ENCODE measurements around the gene NECTIN1.

DNA sequence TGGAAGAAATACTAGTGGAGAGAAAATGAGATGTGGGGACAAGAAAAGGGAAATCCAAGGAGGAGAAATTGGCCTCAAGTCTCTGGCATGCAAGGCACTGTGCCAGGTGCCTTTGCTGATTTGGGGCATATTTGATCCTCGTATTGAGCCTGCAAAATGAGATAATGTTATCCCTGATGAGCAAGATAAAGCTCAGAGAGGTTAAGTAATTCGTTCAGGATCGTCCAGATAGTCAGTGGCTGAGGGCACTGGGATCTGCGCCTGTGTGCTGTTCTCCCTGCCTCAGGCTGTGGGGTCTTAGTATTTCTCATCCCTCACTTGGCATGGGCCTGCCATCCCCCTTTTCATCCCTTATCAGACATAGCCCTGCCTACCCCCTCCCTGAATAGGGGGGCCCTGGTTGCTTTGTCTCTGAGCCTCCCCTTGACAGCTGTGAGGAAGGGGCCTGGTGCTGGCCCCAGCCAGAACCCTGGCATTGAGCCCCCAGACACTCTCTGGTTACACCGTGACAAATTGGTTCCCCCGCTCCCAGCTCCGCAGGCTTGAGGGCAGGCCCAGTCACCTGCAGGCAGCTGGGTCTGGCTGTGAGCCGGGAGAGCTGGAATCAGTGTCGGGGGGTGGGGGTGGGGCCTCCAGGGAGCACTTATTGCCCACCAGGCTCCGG is 85.7 kb downstream of the NECTIN1 start:
- no peak for TF ChIP-seq POLR2AphosphoS5 (IDR thresholded peaks at IDR 0.05)
- TF ChIP-seq, protein P1, sequence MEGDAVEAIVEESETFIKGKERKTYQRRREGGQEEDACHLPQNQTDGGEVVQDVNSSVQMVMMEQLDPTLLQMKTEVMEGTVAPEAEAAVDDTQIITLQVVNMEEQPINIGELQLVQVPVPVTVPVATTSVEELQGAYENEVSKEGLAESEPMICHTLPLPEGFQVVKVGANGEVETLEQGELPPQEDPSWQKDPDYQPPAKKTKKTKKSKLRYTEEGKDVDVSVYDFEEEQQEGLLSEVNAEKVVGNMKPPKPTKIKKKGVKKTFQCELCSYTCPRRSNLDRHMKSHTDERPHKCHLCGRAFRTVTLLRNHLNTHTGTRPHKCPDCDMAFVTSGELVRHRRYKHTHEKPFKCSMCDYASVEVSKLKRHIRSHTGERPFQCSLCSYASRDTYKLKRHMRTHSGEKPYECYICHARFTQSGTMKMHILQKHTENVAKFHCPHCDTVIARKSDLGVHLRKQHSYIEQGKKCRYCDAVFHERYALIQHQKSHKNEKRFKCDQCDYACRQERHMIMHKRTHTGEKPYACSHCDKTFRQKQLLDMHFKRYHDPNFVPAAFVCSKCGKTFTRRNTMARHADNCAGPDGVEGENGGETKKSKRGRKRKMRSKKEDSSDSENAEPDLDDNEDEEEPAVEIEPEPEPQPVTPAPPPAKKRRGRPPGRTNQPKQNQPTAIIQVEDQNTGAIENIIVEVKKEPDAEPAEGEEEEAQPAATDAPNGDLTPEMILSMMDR (IDR thresholded peaks at IDR 0.05), result no peak

All from upper lobe of left lung (tissue), 4 donors.